Nephron (organoid): Measurements from ENCODE around the gene HTT.

ENCODE experiments used
- H3K27ac Mint-ChIP-seq, 3 experiments: 2 replicates each; pipeline ENCODE4 v1.8.0; 2020; ENCODE audit warnings: mixed read lengths in 3 of 3, mild to moderate bottlenecking in 2 of 3, moderate library complexity in 1 of 3
- H3K27me3 Mint-ChIP-seq: 2 replicates; pipeline ENCODE4 v1.8.0; 2021; ENCODE audit warnings: low read depth, mild to moderate bottlenecking, moderate library complexity, mixed read lengths
- H3K36me3 Mint-ChIP-seq: 2 replicates; pipeline ENCODE4 v1.8.0; 2020; ENCODE audit warnings: low read depth, mixed read lengths
- H3K4me1 Mint-ChIP-seq: 2 replicates; pipeline ENCODE4 v1.8.0; 2020; ENCODE audit warnings: mixed read lengths
- H3K4me3 Mint-ChIP-seq, 3 experiments: 2 replicates each; pipeline ENCODE4 v1.8.0; 2020; ENCODE audit warnings: mild to moderate bottlenecking in 3 of 3, mixed read lengths in 3 of 3, moderate library complexity in 2 of 3
- H3K9me3 Mint-ChIP-seq: 2 replicates; pipeline ENCODE4 v1.8.0; 2020; ENCODE audit warnings: mixed read lengths
- TF ChIP-seq, protein P1 (sequence below), 3 experiments: fragments of 200-600 bp; sonication (generic); IDR thresholded peaks; one replicate each; pipeline ENCODE4 v1.5.0; 2021; ENCODE audit warnings: antibody characterized with exemption in 3 of 3; ENCODE audit not compliant: unreplicated experiment in 3 of 3

The HTT gene

DNA sequence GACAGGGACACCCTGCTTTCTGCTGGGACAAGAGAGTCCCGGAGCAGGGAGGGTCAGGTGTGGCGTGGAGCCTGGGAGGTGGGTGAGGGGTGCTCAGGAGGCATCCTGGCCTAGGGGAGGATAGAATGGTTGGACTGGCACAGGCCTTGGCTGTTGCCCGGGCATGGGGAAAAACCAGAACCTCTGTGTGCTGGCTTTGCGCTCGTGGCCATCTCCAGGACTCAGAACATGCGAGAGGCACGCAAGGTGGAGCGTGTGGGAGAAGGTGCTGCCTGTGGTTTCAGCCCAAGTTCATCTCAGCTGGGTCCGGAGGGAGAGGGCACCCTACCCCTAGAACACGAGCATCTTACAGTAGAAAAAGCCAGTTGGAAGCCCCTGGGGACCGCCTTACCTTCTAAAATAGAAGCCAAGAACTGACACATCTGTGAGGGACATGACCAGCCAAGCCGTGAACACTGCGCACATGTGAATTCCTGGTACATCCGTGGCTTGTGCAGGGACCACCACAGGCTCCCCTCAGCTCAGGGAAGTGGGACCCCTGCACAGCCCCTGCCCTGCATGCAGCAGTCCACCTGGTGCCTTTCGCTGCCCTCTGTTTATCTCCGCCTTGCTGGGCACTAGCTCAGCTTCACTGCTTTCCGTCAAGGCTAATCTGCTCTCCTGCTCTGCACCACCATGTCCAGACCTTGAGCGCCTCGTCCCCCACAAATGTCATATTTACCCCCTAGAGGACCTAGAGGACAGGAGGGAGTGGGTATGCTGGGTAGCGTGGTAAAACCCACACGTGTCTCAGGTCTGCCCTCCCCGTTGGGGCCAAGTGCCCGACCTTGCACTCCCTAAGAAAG is 187.9 kb downstream of the HTT start:
- Mint-ChIP-seq H3K36me3 (no peaks in the 10 kb centered on the region), H3K27me3 (peaks cover 4% of the 10 kb centered on the region), H3K4me3 (no peak overlapping the region), H3K4me1 (no peaks in the 10 kb centered on the region), H3K9me3 (no peaks in the 10 kb centered on the region), H3K27ac (no peak overlapping the region)
- TF ChIP-seq, protein P1, sequence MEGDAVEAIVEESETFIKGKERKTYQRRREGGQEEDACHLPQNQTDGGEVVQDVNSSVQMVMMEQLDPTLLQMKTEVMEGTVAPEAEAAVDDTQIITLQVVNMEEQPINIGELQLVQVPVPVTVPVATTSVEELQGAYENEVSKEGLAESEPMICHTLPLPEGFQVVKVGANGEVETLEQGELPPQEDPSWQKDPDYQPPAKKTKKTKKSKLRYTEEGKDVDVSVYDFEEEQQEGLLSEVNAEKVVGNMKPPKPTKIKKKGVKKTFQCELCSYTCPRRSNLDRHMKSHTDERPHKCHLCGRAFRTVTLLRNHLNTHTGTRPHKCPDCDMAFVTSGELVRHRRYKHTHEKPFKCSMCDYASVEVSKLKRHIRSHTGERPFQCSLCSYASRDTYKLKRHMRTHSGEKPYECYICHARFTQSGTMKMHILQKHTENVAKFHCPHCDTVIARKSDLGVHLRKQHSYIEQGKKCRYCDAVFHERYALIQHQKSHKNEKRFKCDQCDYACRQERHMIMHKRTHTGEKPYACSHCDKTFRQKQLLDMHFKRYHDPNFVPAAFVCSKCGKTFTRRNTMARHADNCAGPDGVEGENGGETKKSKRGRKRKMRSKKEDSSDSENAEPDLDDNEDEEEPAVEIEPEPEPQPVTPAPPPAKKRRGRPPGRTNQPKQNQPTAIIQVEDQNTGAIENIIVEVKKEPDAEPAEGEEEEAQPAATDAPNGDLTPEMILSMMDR (IDR thresholded peaks at IDR 0.05; ENCODE audit: unreplicated experiment in 3 of 3): no peak

DNA sequence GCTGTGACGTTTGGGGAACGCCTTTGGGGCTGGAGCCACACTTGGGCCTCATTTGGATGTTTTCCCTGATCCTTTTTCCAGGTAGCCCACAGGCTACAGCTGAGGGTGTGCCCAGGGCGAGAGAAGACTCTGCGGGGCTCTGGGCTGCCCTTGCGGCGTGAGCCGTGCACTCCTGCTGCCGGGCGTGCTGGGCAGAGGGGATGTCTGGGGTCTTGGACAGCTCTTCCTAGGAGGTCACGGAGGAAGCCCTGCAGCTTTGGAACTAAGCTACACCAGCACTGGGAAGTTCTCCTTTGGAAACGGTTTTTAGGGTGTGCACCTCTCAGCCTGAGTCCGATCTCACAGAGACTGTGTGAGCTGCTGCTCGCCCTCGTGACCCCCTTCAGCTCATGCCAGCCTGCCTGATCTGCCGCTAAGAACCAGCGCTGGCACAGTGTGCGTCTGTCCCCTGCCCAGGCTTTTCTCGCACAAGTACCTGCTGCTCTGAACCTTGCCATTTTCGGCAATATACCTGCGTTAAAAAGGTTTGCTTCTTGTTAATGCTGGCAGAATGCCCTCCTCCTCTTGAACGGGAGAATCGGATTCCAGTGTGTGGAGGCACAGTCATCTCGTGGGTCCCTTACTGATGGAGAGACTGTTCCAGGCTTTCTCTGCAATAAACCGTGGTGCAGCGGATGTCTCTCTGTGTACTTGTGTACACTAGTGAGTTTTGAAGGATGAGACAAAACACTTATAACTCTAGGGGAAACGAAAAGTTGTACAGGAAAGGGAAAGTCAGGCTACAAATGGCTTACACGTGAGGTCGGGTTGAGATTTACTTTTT is 188.8 kb downstream of the HTT start:
- TF ChIP-seq, protein P1 (IDR thresholded peaks at IDR 0.05; ENCODE audit: unreplicated experiment in 3 of 3): no peak

DNA sequence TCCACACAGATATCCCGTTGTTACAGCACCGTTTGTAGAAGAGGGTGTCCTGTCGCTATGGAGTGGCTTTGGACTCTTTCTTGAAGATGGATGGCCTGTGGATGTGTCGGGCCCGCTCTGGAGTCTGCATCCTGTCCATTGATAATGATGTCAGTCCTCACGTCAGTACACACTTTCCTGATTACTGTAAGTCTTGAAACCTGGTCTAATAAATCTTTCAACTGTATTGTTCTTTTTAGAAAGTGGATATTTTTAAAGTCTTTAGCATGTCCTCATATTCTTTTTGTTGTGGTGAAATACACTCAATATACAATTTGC is 189.4 kb downstream of the HTT start:
- H3K36me3 Mint-ChIP-seq: no peaks in the 10 kb centered on the region
- no peaks in the 10 kb centered on the region for H3K4me1 Mint-ChIP-seq
- no peak overlapping the region for H3K4me3 Mint-ChIP-seq
- H3K9me3 Mint-ChIP-seq: no peaks in the 10 kb centered on the region
- TF ChIP-seq, protein P1 (IDR thresholded peaks at IDR 0.05; ENCODE audit: unreplicated experiment in 3 of 3): no peak
- peaks cover 4% of the 10 kb centered on the region for H3K27me3 Mint-ChIP-seq
- no peak overlapping the region for H3K27ac Mint-ChIP-seq

More for the DNA sequence above, 188.8 kb downstream of the HTT start:
- Mint-ChIP-seq H3K4me1 (no peaks in the 10 kb centered on the region), H3K27ac (no peak overlapping the region), H3K4me3 (no peak overlapping the region), H3K36me3 (no peaks in the 10 kb centered on the region), H3K27me3 (peaks cover 4% of the 10 kb centered on the region), H3K9me3 (no peaks in the 10 kb centered on the region)

DNA sequence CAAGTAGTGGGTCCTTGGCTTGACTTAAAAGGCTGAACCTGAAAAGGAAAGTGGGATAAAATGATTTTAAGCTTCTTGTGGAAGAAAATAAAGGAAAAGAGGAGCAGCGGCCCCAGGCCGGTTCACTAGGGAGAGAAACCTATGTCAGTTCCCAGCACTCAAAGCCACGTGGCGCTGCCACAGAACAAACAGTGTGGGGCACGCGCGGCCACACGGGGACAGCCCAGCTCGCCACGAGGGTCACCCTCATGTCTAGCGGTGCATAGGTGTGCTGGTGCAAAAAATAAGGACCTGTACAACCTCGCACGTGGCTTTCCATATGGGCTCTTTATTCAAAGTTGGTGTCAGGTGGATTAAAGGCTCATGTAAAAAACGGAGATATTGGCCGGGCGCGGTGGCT is 191.6 kb downstream of the HTT start:
- Mint-ChIP-seq H3K9me3 (no peaks in the 10 kb centered on the region), H3K4me3 (no peak overlapping the region), H3K27ac (no peak overlapping the region), H3K27me3 (peaks cover 4% of the 10 kb centered on the region), H3K4me1 (no peaks in the 10 kb centered on the region), H3K36me3 (no peaks in the 10 kb centered on the region)
- TF ChIP-seq, protein P1 (IDR thresholded peaks at IDR 0.05; ENCODE audit: unreplicated experiment in 3 of 3): no peak

DNA sequence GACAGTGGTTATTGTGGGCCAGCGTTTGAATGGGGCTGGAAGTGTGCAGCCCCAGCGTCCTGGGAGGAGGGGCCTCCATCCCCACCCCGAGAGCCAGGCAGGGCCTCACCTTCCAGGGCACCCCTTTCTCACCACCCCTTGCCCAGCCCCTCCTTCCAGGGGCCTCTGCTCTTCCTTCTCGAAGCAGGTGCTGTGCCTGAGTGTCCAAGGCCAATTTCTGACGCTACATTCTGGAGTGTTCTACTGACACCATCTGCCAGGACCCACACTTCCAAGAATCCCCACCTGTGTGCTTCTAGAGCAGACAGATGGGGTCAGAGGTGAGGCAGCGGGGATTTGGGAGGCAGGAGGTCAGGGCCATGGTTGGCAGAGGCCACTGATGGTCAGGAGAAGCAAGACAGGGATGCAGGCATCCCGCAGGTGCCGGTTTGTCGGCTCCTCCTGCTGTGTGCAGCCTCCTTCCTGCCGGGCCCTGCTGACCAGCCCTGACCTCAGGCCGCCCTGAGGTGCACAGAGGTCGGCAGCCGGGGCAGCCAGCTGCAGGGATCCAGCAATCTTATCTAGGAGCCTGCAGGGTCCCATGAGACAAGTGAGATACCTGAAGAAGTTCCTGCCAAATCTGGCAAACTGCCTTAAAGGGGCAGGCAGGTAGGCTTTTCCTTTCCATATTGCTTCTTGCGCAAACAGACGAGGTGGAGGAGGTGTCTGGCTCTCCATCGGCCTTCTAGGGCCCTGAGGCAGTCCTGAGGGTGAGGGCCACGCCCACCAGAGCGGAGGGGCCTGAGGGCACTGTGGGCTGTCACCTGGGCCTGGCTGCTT is 193.3 kb downstream of the HTT start:
- H3K27me3 Mint-ChIP-seq: peaks cover 4% of the 10 kb centered on the region
- no peak overlapping the region for H3K4me3 Mint-ChIP-seq
- H3K27ac Mint-ChIP-seq: no peak overlapping the region
- no peaks in the 10 kb centered on the region for H3K9me3 Mint-ChIP-seq
- H3K36me3 Mint-ChIP-seq: no peaks in the 10 kb centered on the region
- TF ChIP-seq, protein P1 (IDR thresholded peaks at IDR 0.05; ENCODE audit: unreplicated experiment in 3 of 3): no peak
- H3K4me1 Mint-ChIP-seq: peaks cover 4% of the 10 kb centered on the region
